ENCODE measurements around the gene TPBGL.

DNA sequence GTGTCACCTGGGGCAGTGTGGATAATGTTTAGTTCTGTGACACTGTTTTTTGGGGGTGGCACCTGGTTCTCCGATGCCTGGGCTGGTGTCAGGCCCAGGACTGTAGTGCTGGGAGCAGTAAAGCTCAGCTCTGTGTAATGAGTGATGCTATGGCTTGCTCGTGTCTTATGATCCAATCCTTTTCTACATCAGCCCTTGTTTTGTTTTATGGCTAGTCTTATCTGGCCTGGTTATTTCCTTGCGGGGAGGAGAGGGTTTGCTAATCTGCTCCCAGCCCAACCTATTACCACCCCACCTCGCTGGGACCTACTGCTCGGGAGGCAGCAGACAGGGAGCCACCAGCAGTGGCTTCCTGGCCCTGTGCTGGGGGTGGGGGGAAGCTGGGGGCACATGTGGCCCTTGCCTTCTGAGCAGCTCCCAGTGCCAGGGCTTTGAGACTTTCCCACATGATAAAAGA lies 35.0 kb upstream of the TPBGL start:
- TF ChIP-seq POLR2A (IDR thresholded peaks at IDR 0.05) (no peak), CTCF (IDR thresholded peaks at IDR 0.05) (no peak)

All from testis (tissue), 2 donors.